Measurements from ENCODE around the gene RSRC1. TPM values are rescaled to one million over a fixed set of nuclear protein-coding genes. Genes with fewer than 3 reads are reported as not detected.

Gene RSRC1
- polyA plus RNA-seq, 2 donors: 10.9 to 12.3 TPM

DNA sequence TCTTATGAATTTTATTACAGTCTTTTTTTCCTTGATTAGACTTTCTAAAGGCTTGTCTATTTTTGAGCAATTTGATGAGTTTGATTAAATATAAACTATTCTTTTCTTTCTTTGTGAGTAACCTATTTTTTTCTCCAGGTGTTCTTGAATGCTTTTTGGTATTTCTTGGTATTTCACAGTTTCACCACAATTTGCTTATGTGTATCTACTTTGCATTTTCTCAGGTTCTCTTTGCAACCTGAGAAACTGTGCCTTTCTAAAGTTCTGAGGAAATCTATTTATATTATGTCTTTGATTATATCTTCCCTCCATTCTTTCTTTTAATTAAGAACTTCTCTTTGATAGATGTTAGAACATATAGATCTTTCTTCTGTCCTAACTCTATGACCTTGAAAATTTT is 344.0 kb downstream of the RSRC1 start:
- no peaks in the 10 kb centered on the region for H3K36me3 ChIP-seq (ENCODE audit: control insufficient read depth in 2 of 2, insufficient read depth in 2 of 2, low read length in 1 of 2)
- no peak overlapping the region for H3K4me3 ChIP-seq (ENCODE audit: low read depth in 1 of 2, low read length in 2 of 2)
- H3K9me3 ChIP-seq (ENCODE audit: control insufficient read depth in 2 of 2, insufficient read depth in 1 of 2, low read depth in 1 of 2, low read length in 1 of 2): no peaks in the 10 kb centered on the region
- no peaks in the 10 kb centered on the region for H3K27me3 ChIP-seq (ENCODE audit: control insufficient read depth in 1 of 2, insufficient read depth in 2 of 2, low read length in 2 of 2)
- no peaks in the 10 kb centered on the region for H3K4me1 ChIP-seq (ENCODE audit: control insufficient read depth in 2 of 2, insufficient read depth in 2 of 2, low read length in 1 of 2)
- H3K27ac ChIP-seq (ENCODE audit: low read depth in 2 of 2, low read length in 1 of 2): no peak overlapping the region

DNA sequence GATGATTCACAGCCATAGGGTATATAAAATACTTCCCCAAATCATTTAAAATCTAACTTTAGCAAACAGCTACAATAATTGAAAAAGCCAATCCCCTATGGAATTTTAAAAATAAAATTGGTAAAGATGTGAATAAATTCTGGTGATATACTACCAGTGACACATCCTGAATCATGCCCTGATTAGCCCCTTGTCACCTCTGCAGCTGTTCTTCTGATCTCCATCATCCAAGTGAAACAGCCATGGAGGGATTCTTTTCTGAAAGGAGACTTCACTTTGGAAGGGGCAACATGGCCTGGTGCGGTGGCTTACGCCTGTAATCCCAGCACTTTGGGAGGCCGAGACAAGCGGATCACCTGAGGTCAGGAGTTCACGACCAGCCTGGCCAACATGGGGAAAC is 345.5 kb downstream of the RSRC1 start:
- Histone ChIP-seq H3K27ac (ENCODE audit: low read depth in 2 of 2, low read length in 1 of 2) (no peak overlapping the region), H3K36me3 (ENCODE audit: control insufficient read depth in 2 of 2, insufficient read depth in 2 of 2, low read length in 1 of 2) (no peaks in the 10 kb centered on the region), H3K9me3 (ENCODE audit: control insufficient read depth in 2 of 2, insufficient read depth in 1 of 2, low read depth in 1 of 2, low read length in 1 of 2) (no peaks in the 10 kb centered on the region), H3K4me1 (ENCODE audit: control insufficient read depth in 2 of 2, insufficient read depth in 2 of 2, low read length in 1 of 2) (no peaks in the 10 kb centered on the region), H3K4me3 (ENCODE audit: low read depth in 1 of 2, low read length in 2 of 2) (no peak overlapping the region), H3K27me3 (ENCODE audit: control insufficient read depth in 1 of 2, insufficient read depth in 2 of 2, low read length in 2 of 2) (no peaks in the 10 kb centered on the region)
- 97 to 98% methylated on average over 5 of the region's 5 CpGs for WGBS, 2 donors

DNA sequence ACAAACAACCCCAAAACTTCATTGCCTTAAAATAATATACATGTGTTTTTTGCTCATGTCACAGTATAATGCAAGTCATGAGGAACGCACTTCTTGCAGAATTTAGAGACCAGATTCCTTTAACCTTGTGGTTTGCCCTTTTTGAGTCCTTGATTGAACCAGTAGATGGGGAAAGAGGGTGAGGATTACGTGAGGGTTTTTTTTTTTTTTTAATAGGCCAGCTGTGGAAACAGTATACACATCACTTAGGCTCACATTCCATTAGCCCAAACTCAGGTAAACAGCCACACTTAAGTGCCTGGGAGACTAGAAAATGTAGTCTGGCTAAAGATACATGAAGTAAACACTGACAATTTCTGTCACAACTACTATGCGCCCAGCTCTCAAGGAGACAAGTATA is 346.2 kb downstream of the RSRC1 start:
- Histone ChIP-seq H3K27ac (ENCODE audit: low read depth in 2 of 2, low read length in 1 of 2) (no peak overlapping the region), H3K4me1 (ENCODE audit: control insufficient read depth in 2 of 2, insufficient read depth in 2 of 2, low read length in 1 of 2) (no peaks in the 10 kb centered on the region), H3K27me3 (ENCODE audit: control insufficient read depth in 1 of 2, insufficient read depth in 2 of 2, low read length in 2 of 2) (no peaks in the 10 kb centered on the region), H3K9me3 (ENCODE audit: control insufficient read depth in 2 of 2, insufficient read depth in 1 of 2, low read depth in 1 of 2, low read length in 1 of 2) (no peaks in the 10 kb centered on the region), H3K4me3 (ENCODE audit: low read depth in 1 of 2, low read length in 2 of 2) (no peak overlapping the region), H3K36me3 (ENCODE audit: control insufficient read depth in 2 of 2, insufficient read depth in 2 of 2, low read length in 1 of 2) (no peaks in the 10 kb centered on the region)
- 86 to 94% methylated on average over 3 of the region's 3 CpGs for WGBS, 2 donors

DNA sequence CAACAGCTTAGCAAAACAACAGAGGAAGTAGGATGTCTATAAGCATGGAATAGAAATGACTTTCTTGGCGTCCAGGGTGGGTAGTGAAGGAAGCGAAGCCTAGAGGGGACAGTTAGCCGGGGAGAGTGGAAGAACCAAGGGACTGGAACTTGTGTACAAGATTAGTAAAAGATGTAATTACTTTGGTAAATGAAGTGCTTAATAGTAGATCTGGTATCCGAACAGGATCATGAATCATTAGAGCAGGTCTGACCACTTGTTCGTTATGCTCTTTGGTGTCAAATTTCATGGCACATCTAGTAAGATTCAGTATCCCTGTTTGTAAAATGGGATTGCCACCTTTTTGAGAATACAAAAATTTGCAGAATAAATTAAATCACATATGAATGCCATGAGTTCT is 348.6 kb downstream of the RSRC1 start:
- H3K9me3 ChIP-seq (ENCODE audit: control insufficient read depth in 2 of 2, insufficient read depth in 1 of 2, low read depth in 1 of 2, low read length in 1 of 2): no peaks in the 10 kb centered on the region
- H3K4me1 ChIP-seq (ENCODE audit: control insufficient read depth in 2 of 2, insufficient read depth in 2 of 2, low read length in 1 of 2): no peaks in the 10 kb centered on the region
- H3K27me3 ChIP-seq (ENCODE audit: control insufficient read depth in 1 of 2, insufficient read depth in 2 of 2, low read length in 2 of 2): no peaks in the 10 kb centered on the region
- H3K4me3 ChIP-seq (ENCODE audit: low read depth in 1 of 2, low read length in 2 of 2): no peak overlapping the region
- no peaks in the 10 kb centered on the region for H3K36me3 ChIP-seq (ENCODE audit: control insufficient read depth in 2 of 2, insufficient read depth in 2 of 2, low read length in 1 of 2)
- H3K27ac ChIP-seq (ENCODE audit: low read depth in 2 of 2, low read length in 1 of 2): no peak overlapping the region
- WGBS, 2 donors: 70 to 77% methylated on average over 5 of the region's 5 CpGs

DNA sequence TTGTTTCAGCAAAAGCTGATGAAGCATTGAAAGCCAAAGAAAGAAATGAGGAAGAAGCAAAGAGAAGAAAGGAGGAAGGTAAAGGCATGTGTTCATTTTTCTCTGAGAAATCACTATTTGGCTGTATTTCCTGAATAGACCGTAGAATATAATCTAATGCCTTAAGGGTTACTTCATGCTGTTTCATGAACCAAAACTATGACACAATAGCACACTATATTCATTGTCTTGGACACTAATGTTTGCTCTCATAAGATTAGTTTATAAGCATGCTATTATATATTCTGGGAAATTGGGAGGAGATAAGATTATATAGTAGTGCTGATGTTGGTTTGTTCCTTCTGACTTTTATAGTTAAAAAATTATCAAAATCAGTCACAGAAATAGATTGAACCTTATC is 351.0 kb downstream of the RSRC1 start:
- WGBS, 2 donors: 34 to 38% methylated on average over 1 of the region's 1 CpG
- Histone ChIP-seq H3K36me3 (ENCODE audit: control insufficient read depth in 2 of 2, insufficient read depth in 2 of 2, low read length in 1 of 2) (no peaks in the 10 kb centered on the region), H3K27ac (ENCODE audit: low read depth in 2 of 2, low read length in 1 of 2) (no peak overlapping the region), H3K9me3 (ENCODE audit: control insufficient read depth in 2 of 2, insufficient read depth in 1 of 2, low read depth in 1 of 2, low read length in 1 of 2) (no peaks in the 10 kb centered on the region), H3K4me3 (ENCODE audit: low read depth in 1 of 2, low read length in 2 of 2) (no peak overlapping the region), H3K27me3 (ENCODE audit: control insufficient read depth in 1 of 2, insufficient read depth in 2 of 2, low read length in 2 of 2) (no peaks in the 10 kb centered on the region), H3K4me1 (ENCODE audit: control insufficient read depth in 2 of 2, insufficient read depth in 2 of 2, low read length in 1 of 2) (no peaks in the 10 kb centered on the region)

DNA sequence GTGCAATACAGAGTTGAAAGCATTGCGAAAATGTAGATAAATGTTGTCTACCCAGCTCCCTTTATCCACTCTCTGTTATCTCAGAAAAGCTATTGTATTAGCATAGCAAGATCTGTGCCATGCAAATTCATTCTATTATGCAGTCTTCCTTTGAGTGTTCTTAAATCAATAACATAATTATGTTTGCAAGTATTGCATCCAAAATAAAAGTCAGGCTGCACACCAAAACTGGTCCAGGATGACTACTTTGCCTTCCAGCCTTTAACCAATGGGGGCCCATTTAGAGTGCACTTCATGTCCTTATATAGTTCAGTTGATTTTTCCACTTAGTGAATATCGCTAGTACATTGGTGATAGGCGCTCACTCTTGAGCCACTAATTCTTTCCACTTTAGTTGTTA is 353.7 kb downstream of the RSRC1 start:
- Histone ChIP-seq H3K27ac (ENCODE audit: low read depth in 2 of 2, low read length in 1 of 2) (no peak overlapping the region), H3K4me3 (ENCODE audit: low read depth in 1 of 2, low read length in 2 of 2) (no peak overlapping the region), H3K9me3 (ENCODE audit: control insufficient read depth in 2 of 2, insufficient read depth in 1 of 2, low read depth in 1 of 2, low read length in 1 of 2) (no peaks in the 10 kb centered on the region), H3K4me1 (ENCODE audit: control insufficient read depth in 2 of 2, insufficient read depth in 2 of 2, low read length in 1 of 2) (no peaks in the 10 kb centered on the region), H3K27me3 (ENCODE audit: control insufficient read depth in 1 of 2, insufficient read depth in 2 of 2, low read length in 2 of 2) (no peaks in the 10 kb centered on the region), H3K36me3 (ENCODE audit: control insufficient read depth in 2 of 2, insufficient read depth in 2 of 2, low read length in 1 of 2) (no peaks in the 10 kb centered on the region)
- WGBS, 2 donors: 91 to 94% methylated on average over 3 of the region's 3 CpGs

DNA sequence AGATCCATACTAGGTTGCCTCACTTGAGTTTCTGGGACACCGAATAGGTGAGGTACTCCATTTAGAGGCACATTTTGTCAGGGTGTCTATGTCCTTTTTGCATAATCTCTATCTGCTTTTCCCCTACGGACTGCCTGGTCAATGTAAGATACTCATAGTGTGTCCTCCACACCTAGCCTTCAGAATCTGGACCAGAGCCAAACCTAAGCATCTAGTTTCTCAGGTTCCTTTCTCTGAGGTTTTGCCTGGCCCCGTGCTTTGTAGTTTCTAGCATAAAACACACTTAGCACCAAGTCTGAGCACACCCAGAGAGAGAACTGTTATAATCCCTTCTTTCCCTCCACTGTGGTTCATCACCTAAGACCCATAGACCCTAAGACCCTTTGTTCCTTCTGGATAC is 355.2 kb downstream of the RSRC1 start:
- H3K27ac ChIP-seq (ENCODE audit: low read depth in 2 of 2, low read length in 1 of 2): no peak overlapping the region
- no peaks in the 10 kb centered on the region for H3K36me3 ChIP-seq (ENCODE audit: control insufficient read depth in 2 of 2, insufficient read depth in 2 of 2, low read length in 1 of 2)
- no peaks in the 10 kb centered on the region for H3K4me1 ChIP-seq (ENCODE audit: control insufficient read depth in 2 of 2, insufficient read depth in 2 of 2, low read length in 1 of 2)
- WGBS, 2 donors: 82 to 89% methylated on average over 3 of the region's 3 CpGs
- H3K27me3 ChIP-seq (ENCODE audit: control insufficient read depth in 1 of 2, insufficient read depth in 2 of 2, low read length in 2 of 2): no peaks in the 10 kb centered on the region
- H3K9me3 ChIP-seq (ENCODE audit: control insufficient read depth in 2 of 2, insufficient read depth in 1 of 2, low read depth in 1 of 2, low read length in 1 of 2): no peaks in the 10 kb centered on the region
- H3K4me3 ChIP-seq (ENCODE audit: low read depth in 1 of 2, low read length in 2 of 2): no peak overlapping the region

DNA sequence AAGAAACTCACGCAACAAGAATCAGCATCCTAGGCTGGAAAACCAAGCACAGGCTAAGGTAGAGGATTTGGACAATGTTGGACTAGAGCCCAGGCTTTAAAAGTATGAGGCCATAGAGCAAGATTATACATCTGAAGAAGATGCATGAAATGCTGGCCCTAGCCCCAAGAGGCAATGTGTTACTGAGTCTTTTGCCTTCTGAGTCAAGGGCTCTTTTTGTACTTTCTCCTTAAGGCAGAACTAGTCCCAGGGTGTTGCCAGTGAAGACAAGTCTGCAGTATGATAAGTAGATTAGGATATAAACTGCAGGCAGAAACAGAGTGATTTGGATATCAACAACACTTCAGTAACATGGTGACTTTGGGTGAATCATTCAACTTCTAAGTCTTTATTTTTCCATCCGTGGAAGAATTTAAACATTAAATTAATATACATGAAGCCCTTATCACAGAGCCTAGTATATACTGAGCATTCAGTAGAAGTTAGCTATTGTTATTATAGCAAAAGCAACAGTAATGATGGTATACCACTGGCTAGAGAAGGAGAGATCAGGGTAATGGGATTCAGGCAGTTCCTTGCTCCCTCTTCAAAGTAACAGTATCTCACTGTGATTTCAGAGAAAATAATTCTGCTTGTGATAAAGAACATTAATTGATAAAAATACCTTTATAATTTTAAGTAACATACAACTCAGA is 361.2 kb downstream of the RSRC1 start:
- H3K27ac ChIP-seq (ENCODE audit: low read depth in 2 of 2, low read length in 1 of 2): no peak overlapping the region
- 72 to 73% methylated on average over 2 of the region's 2 CpGs for WGBS, 2 donors
- H3K9me3 ChIP-seq (ENCODE audit: control insufficient read depth in 2 of 2, insufficient read depth in 1 of 2, low read depth in 1 of 2, low read length in 1 of 2): no peaks in the 10 kb centered on the region
- H3K4me3 ChIP-seq (ENCODE audit: low read depth in 1 of 2, low read length in 2 of 2): no peak overlapping the region
- H3K36me3 ChIP-seq (ENCODE audit: control insufficient read depth in 2 of 2, insufficient read depth in 2 of 2, low read length in 1 of 2): no peaks in the 10 kb centered on the region
- no peaks in the 10 kb centered on the region for H3K27me3 ChIP-seq (ENCODE audit: control insufficient read depth in 1 of 2, insufficient read depth in 2 of 2, low read length in 2 of 2)
- no peaks in the 10 kb centered on the region for H3K4me1 ChIP-seq (ENCODE audit: control insufficient read depth in 2 of 2, insufficient read depth in 2 of 2, low read length in 1 of 2)

DNA sequence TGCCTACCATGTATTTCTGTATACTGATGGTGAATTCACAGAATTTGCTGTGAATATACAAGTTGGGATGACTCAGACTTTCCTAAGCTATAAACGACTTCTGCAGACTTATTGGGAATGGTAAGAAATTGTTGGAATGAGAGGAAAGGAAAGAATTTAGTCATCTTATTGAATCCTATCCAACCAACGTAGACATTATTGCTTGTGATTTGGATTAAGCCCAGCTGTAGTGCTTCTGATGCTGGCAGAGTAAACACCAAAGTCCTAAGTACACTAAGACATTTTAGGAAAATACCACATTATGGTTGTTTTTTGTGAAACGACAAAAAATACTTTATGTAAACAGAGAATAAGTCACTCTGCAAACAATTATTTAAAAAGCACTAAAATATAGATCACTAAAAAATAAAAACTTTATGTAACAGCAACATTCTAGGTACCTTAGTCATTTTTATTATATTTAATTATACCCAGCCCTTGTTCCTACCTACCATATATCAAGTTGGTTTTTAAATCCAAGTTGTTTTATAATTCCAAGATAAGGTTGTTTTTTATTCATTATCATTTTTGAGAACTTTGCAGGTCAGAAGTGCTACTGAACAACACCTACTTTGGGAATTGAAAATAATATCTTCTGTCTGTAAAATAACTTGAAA is 361.9 kb downstream of the RSRC1 start:
- Histone ChIP-seq H3K4me1 (ENCODE audit: control insufficient read depth in 2 of 2, insufficient read depth in 2 of 2, low read length in 1 of 2) (no peaks in the 10 kb centered on the region), H3K9me3 (ENCODE audit: control insufficient read depth in 2 of 2, insufficient read depth in 1 of 2, low read depth in 1 of 2, low read length in 1 of 2) (no peaks in the 10 kb centered on the region)
- 14 to 30% methylated on average over 3 of the region's 3 CpGs for WGBS, 2 donors

DNA sequence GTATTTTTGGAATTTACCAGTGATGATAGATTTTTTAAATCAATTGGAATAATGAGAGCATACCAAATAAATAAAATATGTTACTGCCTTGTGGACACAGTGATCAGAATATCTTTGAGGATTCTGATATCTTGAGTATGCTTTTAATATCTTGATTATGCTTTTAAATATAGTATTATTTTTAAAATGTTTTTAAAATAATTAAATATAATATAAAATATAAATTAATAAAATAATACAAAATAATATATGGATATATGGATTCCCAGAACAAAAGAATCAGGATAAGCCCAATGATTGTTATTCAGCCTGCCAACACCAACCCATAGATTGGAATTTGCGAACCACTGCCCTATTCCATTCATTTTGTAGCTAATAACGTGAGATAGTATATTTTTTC is 369.2 kb downstream of the RSRC1 start:
- Histone ChIP-seq H3K9me3 (ENCODE audit: control insufficient read depth in 2 of 2, insufficient read depth in 1 of 2, low read depth in 1 of 2, low read length in 1 of 2) (no peaks in the 10 kb centered on the region), H3K36me3 (ENCODE audit: control insufficient read depth in 2 of 2, insufficient read depth in 2 of 2, low read length in 1 of 2) (no peaks in the 10 kb centered on the region), H3K27ac (ENCODE audit: low read depth in 2 of 2, low read length in 1 of 2) (no peak overlapping the region), H3K27me3 (ENCODE audit: control insufficient read depth in 1 of 2, insufficient read depth in 2 of 2, low read length in 2 of 2) (no peaks in the 10 kb centered on the region), H3K4me3 (ENCODE audit: low read depth in 1 of 2, low read length in 2 of 2) (no peak overlapping the region), H3K4me1 (ENCODE audit: control insufficient read depth in 2 of 2, insufficient read depth in 2 of 2, low read length in 1 of 2) (no peaks in the 10 kb centered on the region)
- whole genome bisulfite sequencing, 2 donors: 95 to 97% methylated on average over 2 of the region's 2 CpGs

More for the DNA sequence above, 361.9 kb downstream of the RSRC1 start:
- Histone ChIP-seq H3K4me3 (ENCODE audit: low read depth in 1 of 2, low read length in 2 of 2) (no peak overlapping the region), H3K27ac (ENCODE audit: low read depth in 2 of 2, low read length in 1 of 2) (no peak overlapping the region), H3K27me3 (ENCODE audit: control insufficient read depth in 1 of 2, insufficient read depth in 2 of 2, low read length in 2 of 2) (no peaks in the 10 kb centered on the region), H3K36me3 (ENCODE audit: control insufficient read depth in 2 of 2, insufficient read depth in 2 of 2, low read length in 1 of 2) (no peaks in the 10 kb centered on the region)

Data from esophagus (tissue), 2 donors.